HG03439 (cell line): ENCODE results near the gene ZNF346.

ENCODE experiments used
- ATAC-seq: cut with Tn5 transposase; IDR thresholded peaks from one replicate; pipeline ENCODE4 v1.9.1; 2021; ENCODE audit warnings: mild to moderate bottlenecking, moderate library complexity; ENCODE audit not compliant: unreplicated experiment

ZNF346 gene

DNA sequence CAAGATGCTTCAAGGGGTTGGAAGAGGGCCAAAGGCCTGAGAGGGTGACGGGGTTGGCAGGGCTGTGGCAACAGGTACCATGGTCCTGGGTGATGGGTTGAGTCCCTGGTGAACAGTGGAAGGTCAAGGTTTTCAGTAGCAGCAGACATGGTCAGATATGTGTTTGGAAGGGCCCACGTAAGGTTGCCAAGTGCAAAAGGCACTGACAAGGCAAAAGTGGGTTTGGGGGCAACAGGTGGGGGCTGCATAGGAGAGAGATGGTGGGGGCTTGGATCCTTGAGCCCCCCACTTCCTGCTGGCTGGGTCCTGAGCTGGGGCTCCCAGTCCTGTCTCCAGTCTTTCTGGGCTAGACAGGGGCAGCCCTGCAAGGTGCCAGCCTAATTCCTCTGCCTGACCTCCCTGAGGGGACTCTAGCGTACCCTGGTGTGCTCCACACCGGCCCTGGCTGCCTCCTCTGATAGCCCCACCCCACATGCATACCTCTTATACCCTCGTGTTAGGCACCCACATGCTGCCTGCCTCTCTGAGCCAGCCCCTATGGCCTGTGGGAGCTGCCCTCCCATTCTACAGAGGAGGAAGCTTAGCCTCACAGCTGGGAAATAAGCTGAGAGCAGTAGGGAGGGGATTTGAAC lies 90.2 kb downstream of the ZNF346 start:
- no peak for ATAC-seq

- ATAC-seq: no peak
Measured at GRCh38 chr5:177113566-177114424, 91.3 kb downstream of the ZNF346 start.

- ATAC-seq: no peak
Measured at GRCh38 chr5:177116631-177117373, 94.3 kb downstream of the ZNF346 start.

DNA sequence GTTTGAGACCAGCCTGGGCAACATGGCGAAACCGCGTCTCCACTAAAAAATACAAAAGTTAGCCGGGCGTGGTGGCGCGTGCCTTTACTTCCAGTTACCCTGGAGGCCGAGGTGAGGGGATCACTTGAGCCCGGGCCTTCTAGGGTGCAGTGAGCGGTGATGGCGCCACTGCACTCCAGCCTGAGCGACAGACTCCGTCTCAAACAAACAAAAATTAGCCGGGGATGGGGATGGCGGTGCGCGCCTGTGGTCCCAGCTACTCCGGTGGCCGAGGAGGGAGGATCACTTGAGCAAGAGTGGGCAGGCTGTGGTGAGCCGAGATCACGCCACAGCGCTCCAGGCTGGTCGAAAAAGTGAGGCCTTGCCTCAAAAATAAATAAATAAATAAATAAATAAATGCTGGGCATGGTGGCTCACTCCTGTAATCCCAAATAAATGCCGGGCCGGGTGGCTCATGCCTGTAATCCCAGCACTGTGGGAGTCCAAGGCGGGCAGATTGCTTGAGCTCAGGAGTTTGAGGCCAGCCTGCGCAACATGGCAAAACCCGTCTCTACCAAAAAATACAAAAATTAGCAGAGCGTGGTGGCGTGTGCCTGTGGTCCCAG lies 95.0 kb downstream of the ZNF346 start:
- ATAC-seq: no peak

GRCh38 chr5:177122566-177122965 lies 100.1 kb downstream of the ZNF346 start:
- ATAC-seq: no peak

- ATAC-seq: no peak
Measured at GRCh38 chr5:177123789-177124485, 101.4 kb downstream of the ZNF346 start.

DNA sequence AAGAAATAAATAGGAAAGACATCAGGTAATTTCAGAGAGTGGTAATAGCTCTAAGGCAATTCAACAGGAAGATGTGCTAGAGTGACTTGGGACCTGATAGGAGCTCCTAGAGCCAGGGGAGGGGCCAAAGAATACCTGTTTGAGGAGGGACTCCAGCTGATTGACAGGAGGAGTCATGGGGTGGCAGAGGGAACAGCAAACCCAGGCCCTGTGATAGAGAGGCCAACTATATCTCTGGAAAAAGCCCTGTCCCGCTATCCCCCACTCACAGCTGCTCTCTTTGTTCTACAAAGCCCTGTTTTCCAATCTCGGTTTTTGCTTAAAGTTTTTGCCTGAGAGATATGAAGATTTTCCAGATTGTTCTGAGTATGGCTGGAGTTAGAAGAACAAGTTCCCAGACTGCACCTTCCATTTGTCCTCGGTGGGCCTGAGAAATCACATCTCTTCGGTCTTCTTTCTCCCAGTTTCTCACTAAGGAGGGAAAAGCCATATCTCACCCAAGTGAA lies 102.0 kb downstream of the ZNF346 start:
- ATAC-seq: no peak

DNA sequence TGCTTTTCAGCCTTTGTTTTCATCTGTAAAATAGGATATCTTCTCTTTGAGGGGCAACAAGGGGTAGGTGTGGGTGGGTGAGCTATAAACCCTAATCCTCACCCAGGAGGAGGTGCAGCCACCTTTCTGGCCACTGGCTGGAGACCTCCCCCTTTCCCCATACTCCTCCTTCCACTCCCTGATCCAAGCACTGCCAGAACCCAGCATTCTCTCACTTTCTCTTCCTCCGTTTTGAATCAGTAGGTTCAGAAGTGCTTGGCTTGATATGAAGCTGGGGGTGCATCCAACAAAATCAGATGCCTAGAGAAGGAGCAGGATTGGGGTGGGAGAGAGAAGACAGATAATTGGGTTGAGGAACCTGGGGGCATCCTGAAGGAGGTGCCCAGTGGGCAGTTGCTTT lies 104.3 kb downstream of the ZNF346 start:
- no peak for ATAC-seq

- no peak for ATAC-seq
Measured at GRCh38 chr5:177128551-177128981, 106.1 kb downstream of the ZNF346 start.

GRCh38 chr5:177130211-177131018 lies 107.9 kb downstream of the ZNF346 start:
- ATAC-seq: no peak
